WTC11 (cell line): ENCODE results near the gene GRAMD2A. TPM values are rescaled to one million over a fixed set of nuclear protein-coding genes. Genes with fewer than 3 reads are reported as not detected.

Experiments used
- ATAC-seq: fragments of 200-7000 bp; cut with Tn5 transposase; 2 replicates; pipeline ENCODE4 v1.10.0; 2021; ENCODE audit warnings: mild to moderate bottlenecking, moderate library complexity
- CTCF ChIA-PET: fragments of 300-600 bp; sonication (Branson Sonifier 250); formaldehyde crosslinking; loops from one replicate; lab custom pipeline; 2021; ENCODE audit warnings: antibody characterized with exemption; lab: Charles Lee
- POLR2A ChIA-PET: fragments of 350-600 bp; sonication (Branson Sonifier 250); formaldehyde crosslinking; loops from one replicate; lab custom pipeline; 2021; ENCODE audit warnings: antibody characterized with exemption; lab: Charles Lee
- DNase-seq: peaks from one replicate; pipeline ENCODE4 v3.0.0; 2021; ENCODE audit warnings: low spot score
- H3K27ac Mint-ChIP-seq: 2 replicates; pipeline ENCODE4 v1.8.0; 2021; ENCODE audit warnings: mixed read lengths
- H3K27me3 Mint-ChIP-seq: 2 replicates; pipeline ENCODE4 v1.8.0; 2021; ENCODE audit warnings: low read depth, mild to moderate bottlenecking, moderate library complexity, mixed read lengths
- H3K36me3 Mint-ChIP-seq: 2 replicates; pipeline ENCODE4 v1.8.0; 2021; ENCODE audit warnings: mixed read lengths
- H3K4me1 Mint-ChIP-seq: 2 replicates; pipeline ENCODE4 v1.8.0; 2022; ENCODE audit warnings: mixed read lengths
- H3K4me3 Mint-ChIP-seq: 2 replicates; pipeline ENCODE4 v1.8.0; 2021; ENCODE audit warnings: mild to moderate bottlenecking, moderate library complexity, mixed read lengths
- H3K9me3 Mint-ChIP-seq: 2 replicates; pipeline ENCODE4 v1.8.0; 2021; ENCODE audit warnings: mixed read lengths
- ELF4 ChIP-seq: sonication (generic); formaldehyde crosslinking; IDR thresholded peaks from 2 replicates; pipeline ENCODE4 v1.8.1; 2022; ENCODE audit warnings: low read depth, mild to moderate bottlenecking, moderate library complexity, missing genetic modification reagents
- FOXP1 ChIP-seq: sonication (generic); formaldehyde crosslinking; IDR thresholded peaks from 2 replicates; pipeline ENCODE4 v1.8.0; 2022; ENCODE audit warnings: missing genetic modification reagents, mild to moderate bottlenecking, moderate library complexity, borderline replicate concordance
- FOXP4 ChIP-seq: sonication (generic); formaldehyde crosslinking; IDR thresholded peaks from 2 replicates; pipeline ENCODE4 v1.8.0; 2022; ENCODE audit warnings: mild to moderate bottlenecking, missing genetic modification reagents
- GABPB1 ChIP-seq: sonication (generic); formaldehyde crosslinking; IDR thresholded peaks from 2 replicates; pipeline ENCODE4 v1.8.1; 2023; ENCODE audit warnings: mild to moderate bottlenecking, missing genetic modification reagents
- MAX ChIP-seq: sonication (generic); formaldehyde crosslinking; IDR thresholded peaks from 2 replicates; pipeline ENCODE4 v1.8.0; 2022; ENCODE audit warnings: mild to moderate bottlenecking, missing genetic modification reagents
- MYBL2 ChIP-seq: sonication (generic); formaldehyde crosslinking; IDR thresholded peaks from 2 replicates; pipeline ENCODE4 v1.8.1; 2023; ENCODE audit warnings: mild to moderate bottlenecking, moderate library complexity, missing genetic modification reagents
- NR1H2 ChIP-seq: sonication (generic); formaldehyde crosslinking; IDR thresholded peaks from 2 replicates; pipeline ENCODE4 v1.9.0; 2021; ENCODE audit warnings: mild to moderate bottlenecking, moderate library complexity, missing genetic modification reagents
- NR2C2 ChIP-seq: sonication (generic); formaldehyde crosslinking; IDR thresholded peaks from 2 replicates; pipeline ENCODE4 v1.8.0; 2022; ENCODE audit warnings: mild to moderate bottlenecking, missing genetic modification reagents
- TCF7 ChIP-seq: sonication (generic); formaldehyde crosslinking; IDR thresholded peaks from 2 replicates; pipeline ENCODE4 v1.8.0; 2022; ENCODE audit warnings: mild to moderate bottlenecking, low read depth, missing genetic modification reagents, moderate library complexity
- ZMAT4 ChIP-seq: fragments of 250-450 bp; sonication (Bioruptor Pico); IDR thresholded peaks from 2 replicates; pipeline ENCODE4 v1.9.0; 2021; ENCODE audit warnings: mild to moderate bottlenecking
- ZNF121 ChIP-seq: sonication (generic); formaldehyde crosslinking; IDR thresholded peaks from 2 replicates; pipeline ENCODE4 v1.8.0; 2023; ENCODE audit warnings: missing genetic modification reagents
- ZNF219 ChIP-seq: sonication (generic); formaldehyde crosslinking; IDR thresholded peaks from 2 replicates; pipeline ENCODE4 v1.8.0; 2023; ENCODE audit warnings: missing genetic modification reagents, mild to moderate bottlenecking, borderline replicate concordance
- ZNF425 ChIP-seq: fragments of 250-450 bp; sonication (Bioruptor Pico); conservative IDR thresholded peaks from 2 replicates; pipeline ENCODE4 v1.9.0; 2021; ENCODE audit warnings: mild to moderate bottlenecking
- total RNA-seq: library from RNA; stranded (reverse); gene quantifications from 3 replicates; pipeline ENCODE4 v1.2.3, GENCODE V29; 2021
- TF ChIP-seq, protein P1 (sequence below): sonication (generic); formaldehyde crosslinking; IDR thresholded peaks from 2 replicates; pipeline ENCODE4 v1.8.1; 2023; ENCODE audit warnings: mild to moderate bottlenecking, missing genetic modification reagents, moderate library complexity
- TF ChIP-seq, protein P2 (sequence below): sonication (generic); formaldehyde crosslinking; IDR thresholded peaks from 2 replicates; pipeline ENCODE4 v1.8.1; 2022; ENCODE audit warnings: missing genetic modification reagents, borderline replicate concordance
- TF ChIP-seq, protein P3 (sequence below): sonication (generic); formaldehyde crosslinking; IDR thresholded peaks from 2 replicates; pipeline ENCODE4 v1.8.0; 2023; ENCODE audit warnings: mild to moderate bottlenecking, missing genetic modification reagents

Gene GRAMD2A
- total RNA-seq, 1 experiment from 2014 or later = 1.9 TPM

- no peaks in the 10 kb centered on the region for H3K9me3 Mint-ChIP-seq
- H3K4me3 Mint-ChIP-seq = no peak overlapping the region
- no peaks in the 10 kb centered on the region for H3K27me3 Mint-ChIP-seq
- DNase-seq = no peak
- no peak overlapping the region; the same call in 1 of the 2 replicates for H3K27ac Mint-ChIP-seq
- TF ChIP-seq MYBL2 (CRISPR knock-in tag) (no peak), FOXP4 (CRISPR knock-in tag) (no peak), FOXP1 (CRISPR knock-in tag) (no peak), ZMAT4 (CRISPR knock-in tag) (no peak), ZNF219 (CRISPR knock-in tag) (no peak), TCF7 (no peak), ZNF121 (CRISPR knock-in tag) (no peak), GABPB1 (CRISPR knock-in tag) (no peak), ELF4 (CRISPR knock-in tag) (no peak), MAX (CRISPR knock-in tag) (no peak), NR2C2 (no peak), ZNF425 (CRISPR knock-in tag) (no peak), NR1H2 (CRISPR knock-in tag) (no peak)
- TF ChIP-seq, protein P1, sequence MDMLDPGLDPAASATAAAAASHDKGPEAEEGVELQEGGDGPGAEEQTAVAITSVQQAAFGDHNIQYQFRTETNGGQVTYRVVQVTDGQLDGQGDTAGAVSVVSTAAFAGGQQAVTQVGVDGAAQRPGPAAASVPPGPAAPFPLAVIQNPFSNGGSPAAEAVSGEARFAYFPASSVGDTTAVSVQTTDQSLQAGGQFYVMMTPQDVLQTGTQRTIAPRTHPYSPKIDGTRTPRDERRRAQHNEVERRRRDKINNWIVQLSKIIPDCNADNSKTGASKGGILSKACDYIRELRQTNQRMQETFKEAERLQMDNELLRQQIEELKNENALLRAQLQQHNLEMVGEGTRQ = no peak
- TF ChIP-seq, protein P2, sequence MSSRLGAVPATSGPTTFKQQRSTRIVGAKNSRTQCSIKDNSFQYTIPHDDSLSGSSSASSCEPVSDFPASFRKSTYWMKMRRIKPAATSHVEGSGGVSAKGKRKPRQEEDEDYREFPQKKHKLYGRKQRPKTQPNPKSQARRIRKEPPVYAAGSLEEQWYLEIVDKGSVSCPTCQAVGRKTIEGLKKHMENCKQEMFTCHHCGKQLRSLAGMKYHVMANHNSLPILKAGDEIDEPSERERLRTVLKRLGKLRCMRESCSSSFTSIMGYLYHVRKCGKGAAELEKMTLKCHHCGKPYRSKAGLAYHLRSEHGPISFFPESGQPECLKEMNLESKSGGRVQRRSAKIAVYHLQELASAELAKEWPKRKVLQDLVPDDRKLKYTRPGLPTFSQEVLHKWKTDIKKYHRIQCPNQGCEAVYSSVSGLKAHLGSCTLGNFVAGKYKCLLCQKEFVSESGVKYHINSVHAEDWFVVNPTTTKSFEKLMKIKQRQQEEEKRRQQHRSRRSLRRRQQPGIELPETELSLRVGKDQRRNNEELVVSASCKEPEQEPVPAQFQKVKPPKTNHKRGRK (CRISPR knock-in tag) = no peak
- TF ChIP-seq, protein P3, sequence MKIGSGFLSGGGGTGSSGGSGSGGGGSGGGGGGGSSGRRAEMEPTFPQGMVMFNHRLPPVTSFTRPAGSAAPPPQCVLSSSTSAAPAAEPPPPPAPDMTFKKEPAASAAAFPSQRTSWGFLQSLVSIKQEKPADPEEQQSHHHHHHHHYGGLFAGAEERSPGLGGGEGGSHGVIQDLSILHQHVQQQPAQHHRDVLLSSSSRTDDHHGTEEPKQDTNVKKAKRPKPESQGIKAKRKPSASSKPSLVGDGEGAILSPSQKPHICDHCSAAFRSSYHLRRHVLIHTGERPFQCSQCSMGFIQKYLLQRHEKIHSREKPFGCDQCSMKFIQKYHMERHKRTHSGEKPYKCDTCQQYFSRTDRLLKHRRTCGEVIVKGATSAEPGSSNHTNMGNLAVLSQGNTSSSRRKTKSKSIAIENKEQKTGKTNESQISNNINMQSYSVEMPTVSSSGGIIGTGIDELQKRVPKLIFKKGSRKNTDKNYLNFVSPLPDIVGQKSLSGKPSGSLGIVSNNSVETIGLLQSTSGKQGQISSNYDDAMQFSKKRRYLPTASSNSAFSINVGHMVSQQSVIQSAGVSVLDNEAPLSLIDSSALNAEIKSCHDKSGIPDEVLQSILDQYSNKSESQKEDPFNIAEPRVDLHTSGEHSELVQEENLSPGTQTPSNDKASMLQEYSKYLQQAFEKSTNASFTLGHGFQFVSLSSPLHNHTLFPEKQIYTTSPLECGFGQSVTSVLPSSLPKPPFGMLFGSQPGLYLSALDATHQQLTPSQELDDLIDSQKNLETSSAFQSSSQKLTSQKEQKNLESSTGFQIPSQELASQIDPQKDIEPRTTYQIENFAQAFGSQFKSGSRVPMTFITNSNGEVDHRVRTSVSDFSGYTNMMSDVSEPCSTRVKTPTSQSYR = no peak
- ChIA-PET POLR2A (interaction anchor here (0.7 kb wide), 1 partner anchor 579 kb away, joined by 5 read pairs; no protein-coding TSS in a partner anchor), CTCF (interaction anchor here (0.6 to 3.3 kb wide), 2 partner anchors 18 to 21 kb away, joined by 4 to 8 read pairs; no protein-coding TSS in a partner anchor)
- no peak for ATAC-seq
- no peaks in the 10 kb centered on the region for H3K36me3 Mint-ChIP-seq
- peaks cover 14% of the 10 kb centered on the region for H3K4me1 Mint-ChIP-seq
These were observed 23.6 kb downstream of the GRAMD2A start for GRCh38 chr15:72173864-72174550.
